NCI-H1436 (cell line): ENCODE data around the gene NEO1.

Experiments used
- DNase-seq: peaks from one replicate; lab custom pipeline; 2025; lab: John Stamatoyannopoulos, UW

NEO1 gene

GRCh38 chr15:73075160-73075859, 23.0 kb downstream of the NEO1 start:
- DNase-seq, result no peak

- DNase-seq, result no peak
These were observed 26.0 kb downstream of the NEO1 start for GRCh38 chr15:73078291-73078690.

GRCh38 chr15:73078722-73079121, 26.5 kb downstream of the NEO1 start:
- no peak for DNase-seq

- DNase-seq, result no peak
These were observed 27.3 kb downstream of the NEO1 start for GRCh38 chr15:73079565-73079964.

GRCh38 chr15:73081321-73081958, 29.2 kb downstream of the NEO1 start:
- DNase-seq, result peak; percentile 66

GRCh38 chr15:73082812-73083211, 30.5 kb downstream of the NEO1 start:
- DNase-seq, result no peak

- DNase-seq, result no peak
These were observed 34.8 kb downstream of the NEO1 start for GRCh38 chr15:73087098-73087497.

GRCh38 chr15:73105064-73105463, 52.8 kb downstream of the NEO1 start:
- no peak for DNase-seq

GRCh38 chr15:73108676-73109075, 56.4 kb downstream of the NEO1 start:
- DNase-seq, result no peak

GRCh38 chr15:73109765-73110164, 57.5 kb downstream of the NEO1 start:
- DNase-seq, result no peak

GRCh38 chr15:73110201-73110600, 57.9 kb downstream of the NEO1 start:
- no peak for DNase-seq

GRCh38 chr15:73114064-73114463, 61.8 kb downstream of the NEO1 start:
- no peak for DNase-seq

GRCh38 chr15:73116164-73116563, 63.9 kb downstream of the NEO1 start:
- DNase-seq, result no peak

GRCh38 chr15:73118055-73118454, 65.8 kb downstream of the NEO1 start:
- DNase-seq, result no peak

GRCh38 chr15:73119478-73119877, 67.2 kb downstream of the NEO1 start:
- DNase-seq, result no peak

GRCh38 chr15:73120269-73120668, 68.0 kb downstream of the NEO1 start:
- no peak for DNase-seq

- DNase-seq, result no peak
These were observed 73.0 kb downstream of the NEO1 start for GRCh38 chr15:73125219-73125618.

GRCh38 chr15:73127302-73127936, 75.2 kb downstream of the NEO1 start:
- DNase-seq, result peak; percentile 5

GRCh38 chr15:73130830-73131229, 78.6 kb downstream of the NEO1 start:
- DNase-seq, result no peak

GRCh38 chr15:73134196-73134595, 81.9 kb downstream of the NEO1 start:
- DNase-seq, result no peak

- DNase-seq, result no peak
These were observed 86.9 kb downstream of the NEO1 start for GRCh38 chr15:73139041-73139743.

- no peak for DNase-seq
These were observed 87.7 kb downstream of the NEO1 start for GRCh38 chr15:73139744-73140553.
